CD8-positive, alpha-beta memory T cell (primary cell): ENCODE measurements around the gene PRDM16. TPM values are rescaled to one million over a fixed set of nuclear protein-coding genes. Genes with fewer than 3 reads are reported as not detected.

Source experiments
- CTCF ChIA-PET: fragments of 350-600 bp; sonication (Branson Sonifier 250); formaldehyde crosslinking; loops from one replicate; lab custom pipeline; 2021; ENCODE audit warnings: antibody characterized with exemption; lab: Charles Lee
- POLR2A ChIA-PET: fragments of 350-600 bp; sonication (Branson Sonifier 250); formaldehyde crosslinking; loops from one replicate; lab custom pipeline; 2021; ENCODE audit warnings: antibody characterized with exemption; lab: Charles Lee
- DNase-seq, 5 donors: peaks; one replicate each; pipeline versions ENCODE4 v3.0.0 to v3.0.0-alpha.2; 2020 to 2022; ENCODE audit warnings: mixed read lengths in 1 of 5
- H3K27ac ChIP-seq: one replicate; pipeline ENCODE4 v1.7.0; 2013; ENCODE audit warnings: low read depth, mild to moderate bottlenecking, low read length, moderate library complexity
- H3K27me3 ChIP-seq: 2 replicates; pipeline ENCODE4 v1.7.0; 2013; ENCODE audit warnings: low read length, mild to moderate bottlenecking; ENCODE audit not compliant: insufficient read depth, poor library complexity, severe bottlenecking
- H3K36me3 ChIP-seq: 2 replicates; pipeline ENCODE4 v1.7.0; 2013; ENCODE audit warnings: mild to moderate bottlenecking, low read length, moderate library complexity; ENCODE audit not compliant: insufficient read depth
- H3K4me1 ChIP-seq: 2 replicates; pipeline ENCODE4 v1.7.0; 2013; ENCODE audit warnings: mild to moderate bottlenecking, low read length, moderate library complexity; ENCODE audit not compliant: insufficient read depth
- H3K4me3 ChIP-seq: 2 replicates; pipeline ENCODE4 v1.7.0; 2013; ENCODE audit warnings: mild to moderate bottlenecking, low read length
- H3K9me3 ChIP-seq: 2 replicates; pipeline ENCODE4 v1.7.0; 2013; ENCODE audit warnings: mild to moderate bottlenecking, low read length
- H3K27ac Mint-ChIP-seq, 8 donors: one replicate each; pipeline ENCODE4 v1.8.0; 2020 to 2021; ENCODE audit warnings: mixed read lengths in 8 of 8, mild to moderate bottlenecking in 6 of 8, inconsistent platforms in 3 of 8, moderate library complexity in 3 of 8
- H3K27me3 Mint-ChIP-seq, 2 donors: one replicate each; pipeline ENCODE4 v1.8.0; 2020 to 2021; ENCODE audit warnings: mixed read lengths in 2 of 2, mild to moderate bottlenecking in 1 of 2, moderate library complexity in 1 of 2
- H3K36me3 Mint-ChIP-seq, 3 donors: one replicate each; pipeline ENCODE4 v1.8.0; 2020 to 2021; ENCODE audit warnings: mixed read lengths in 3 of 3, inconsistent platforms in 1 of 3, mild to moderate bottlenecking in 1 of 3
- H3K4me1 Mint-ChIP-seq, 3 donors: one replicate each; pipeline ENCODE4 v1.8.0; 2020 to 2021; ENCODE audit warnings: mixed read lengths in 3 of 3, inconsistent platforms in 1 of 3, mild to moderate bottlenecking in 1 of 3
- H3K4me3 Mint-ChIP-seq, 7 donors: one replicate each; pipeline ENCODE4 v1.8.0; 2020 to 2021; ENCODE audit warnings: mixed read lengths in 7 of 7, mild to moderate bottlenecking in 6 of 7, moderate library complexity in 4 of 7, inconsistent platforms in 2 of 7
- H3K9me3 Mint-ChIP-seq, 5 donors: one replicate each; pipeline ENCODE4 v1.8.0; 2020 to 2022; ENCODE audit warnings: mixed read lengths in 5 of 5, mild to moderate bottlenecking in 3 of 5, moderate library complexity in 2 of 5, inconsistent platforms in 1 of 5
- polyA plus RNA-seq: library from polyadenylated mRNA; unstranded; fragments of 300-500 nt; fragmentation: Illumina TruSeq; gene quantifications from one replicate; pipeline ENCODE4 v1.2.3, GENCODE V29; 2021
- total RNA-seq, 2 experiments: library from RNA; stranded (reverse); gene quantifications; one replicate each; pipeline ENCODE4 v1.2.3, GENCODE V29; 2021

Gene PRDM16
- total and polyA plus RNA-seq, 3 experiments from 2014 or later = not detected

DNA sequence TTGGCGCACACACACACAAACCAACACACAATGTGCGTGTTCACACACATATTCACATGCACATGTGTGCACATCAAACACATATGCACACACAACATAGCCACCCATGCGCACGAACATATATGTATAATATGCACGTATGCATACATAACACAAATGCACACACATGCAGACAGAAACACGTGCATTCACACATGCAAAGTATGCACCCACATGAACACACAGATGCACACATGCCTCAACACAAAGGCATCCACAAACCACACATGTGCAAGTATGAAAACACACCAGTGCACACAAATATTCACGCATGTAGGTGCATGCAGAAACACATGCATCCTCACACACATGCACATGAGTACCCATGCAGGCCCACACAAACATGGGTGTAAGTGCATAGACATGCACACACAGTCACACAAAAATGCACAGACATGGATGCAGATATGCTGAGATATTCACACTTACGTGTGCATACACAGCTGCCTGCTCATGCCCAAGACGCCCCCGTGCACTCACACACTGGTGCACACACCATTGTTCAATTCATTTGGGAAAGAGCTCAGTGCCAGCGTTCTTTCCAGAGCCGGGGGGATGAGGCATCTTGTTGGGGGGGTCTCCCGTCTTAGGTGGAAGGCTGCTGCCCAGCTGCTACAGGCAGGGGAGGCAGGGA lies 332.7 kb downstream of the PRDM16 start:
- POLR2A ChIA-PET = interaction anchor here (0.6 kb wide), 1 partner anchor 519 kb away, joined by 5 read pairs; no protein-coding TSS in a partner anchor
- H3K9me3 Mint-ChIP-seq = no peaks in the 10 kb centered on the region
- Histone ChIP-seq H3K27ac (no peak overlapping the region), H3K36me3 (no peaks in the 10 kb centered on the region), H3K4me3 (no peak overlapping the region), H3K9me3 (no peaks in the 10 kb centered on the region), H3K27me3 (no peaks in the 10 kb centered on the region), H3K4me1 (no peaks in the 10 kb centered on the region)
- no peak overlapping the region for H3K27ac Mint-ChIP-seq
- CTCF ChIA-PET = no interaction called here
- no peaks in the 10 kb centered on the region for H3K36me3 Mint-ChIP-seq
- no peak for DNase-seq
- no peak overlapping the region for H3K4me3 Mint-ChIP-seq
- peaks cover 3 to 15% of the 10 kb centered on the region in 2 donors for H3K27me3 Mint-ChIP-seq
- H3K4me1 Mint-ChIP-seq = no peaks in the 10 kb centered on the region

DNA sequence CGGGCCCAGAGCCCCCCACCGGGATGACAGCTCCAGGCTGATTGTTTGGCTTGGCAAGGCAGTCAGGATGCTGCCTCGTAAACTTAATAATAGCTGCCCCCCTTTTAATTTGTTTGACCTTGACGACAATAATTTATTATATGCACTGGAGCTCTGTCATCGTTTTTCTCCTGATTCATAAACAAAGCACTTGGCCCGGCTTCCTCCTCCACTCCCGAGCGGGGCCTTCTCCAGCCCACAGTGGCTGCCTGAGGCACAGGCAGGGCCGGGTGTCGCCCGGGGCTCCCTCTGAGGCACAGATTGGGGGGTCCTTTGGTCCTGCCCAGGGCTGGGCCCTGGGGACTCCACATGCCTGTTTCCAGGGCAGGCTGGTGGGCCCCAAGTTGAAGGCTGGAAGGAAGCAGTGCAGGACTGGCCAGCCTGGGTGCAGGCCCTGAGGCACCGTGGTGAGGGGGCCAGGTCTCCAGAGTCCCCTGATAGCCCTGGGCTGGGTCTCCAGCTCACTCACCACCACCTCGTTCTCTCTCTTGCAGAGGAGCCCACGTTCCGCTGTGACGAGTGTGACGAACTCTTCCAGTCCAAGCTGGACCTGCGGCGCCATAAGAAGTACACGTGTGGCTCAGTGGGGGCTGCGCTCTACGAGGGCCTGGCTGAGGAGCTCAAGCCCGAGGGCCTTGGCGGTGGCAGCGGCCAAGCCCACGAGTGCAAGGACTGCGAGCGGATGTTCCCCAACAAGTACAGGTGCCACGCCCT lies 333.4 kb downstream of the PRDM16 start:
- Mint-ChIP-seq H3K9me3 (no peaks in the 10 kb centered on the region), H3K36me3 (no peaks in the 10 kb centered on the region), H3K27me3 (peaks cover 3 to 15% of the 10 kb centered on the region in 2 donors), H3K27ac (no peak overlapping the region), H3K4me1 (no peaks in the 10 kb centered on the region), H3K4me3 (no peak overlapping the region)
- H3K27ac ChIP-seq = no peak overlapping the region
- no peaks in the 10 kb centered on the region for H3K27me3 ChIP-seq
- ChIA-PET POLR2A (no interaction called here), CTCF (no interaction called here)
- no peaks in the 10 kb centered on the region for H3K9me3 ChIP-seq
- no peaks in the 10 kb centered on the region for H3K36me3 ChIP-seq
- H3K4me3 ChIP-seq = no peak overlapping the region
- H3K4me1 ChIP-seq = no peaks in the 10 kb centered on the region
- no peak for DNase-seq

DNA sequence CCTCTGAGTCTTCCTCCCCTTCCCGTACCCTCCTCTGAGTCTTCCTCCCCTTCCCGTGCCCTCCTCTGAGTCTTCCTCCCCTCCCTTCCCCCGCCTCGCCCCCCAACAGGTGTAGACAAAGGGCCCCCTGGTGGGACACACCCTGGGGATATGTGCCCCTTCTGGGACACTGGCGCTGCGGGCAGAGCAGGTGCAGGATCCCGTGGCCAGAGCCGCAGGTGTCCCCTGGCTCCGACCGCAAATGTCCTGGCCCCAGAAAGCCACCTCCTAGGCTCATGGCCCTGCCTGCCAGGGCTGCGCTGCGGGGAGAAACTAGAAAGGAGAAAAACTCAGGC lies 334.0 kb downstream of the PRDM16 start:
- H3K4me1 Mint-ChIP-seq = no peaks in the 10 kb centered on the region
- DNase-seq = no peak
- Histone ChIP-seq H3K36me3 (no peaks in the 10 kb centered on the region), H3K27me3 (no peaks in the 10 kb centered on the region), H3K27ac (no peak overlapping the region), H3K9me3 (no peaks in the 10 kb centered on the region), H3K4me3 (no peak overlapping the region), H3K4me1 (no peaks in the 10 kb centered on the region)
- no peak overlapping the region for H3K4me3 Mint-ChIP-seq
- H3K27ac Mint-ChIP-seq = no peak overlapping the region
- ChIA-PET CTCF (no interaction called here), POLR2A (no interaction called here)
- H3K27me3 Mint-ChIP-seq = peaks cover 3 to 14% of the 10 kb centered on the region in 2 donors
- no peaks in the 10 kb centered on the region for H3K9me3 Mint-ChIP-seq
- H3K36me3 Mint-ChIP-seq = no peaks in the 10 kb centered on the region

GRCh38 chr1:3403388-3404231 lies 334.6 kb downstream of the PRDM16 start:
- ChIA-PET CTCF (no interaction called here), POLR2A (no interaction called here)
- no peaks in the 10 kb centered on the region for H3K9me3 ChIP-seq
- H3K27me3 Mint-ChIP-seq = peaks cover 3 to 8% of the 10 kb centered on the region in 2 donors
- H3K36me3 Mint-ChIP-seq = no peaks in the 10 kb centered on the region
- H3K36me3 ChIP-seq = no peaks in the 10 kb centered on the region
- no peak overlapping the region for H3K27ac Mint-ChIP-seq
- no peaks in the 10 kb centered on the region for H3K9me3 Mint-ChIP-seq
- H3K27ac ChIP-seq = no peak overlapping the region
- H3K4me1 ChIP-seq = no peaks in the 10 kb centered on the region
- no peaks in the 10 kb centered on the region for H3K4me1 Mint-ChIP-seq
- no peak overlapping the region for H3K4me3 ChIP-seq
- no peak for DNase-seq
- no peak overlapping the region for H3K4me3 Mint-ChIP-seq
- H3K27me3 ChIP-seq = no peaks in the 10 kb centered on the region

- POLR2A ChIA-PET = no interaction called here
- Mint-ChIP-seq H3K9me3 (no peaks in the 10 kb centered on the region), H3K27me3 (peaks cover 3 to 6% of the 10 kb centered on the region in 2 donors), H3K4me3 (no peak overlapping the region), H3K4me1 (no peaks in the 10 kb centered on the region), H3K27ac (no peak overlapping the region), H3K36me3 (no peaks in the 10 kb centered on the region)
- Histone ChIP-seq H3K27ac (no peak overlapping the region), H3K9me3 (no peaks in the 10 kb centered on the region), H3K27me3 (no peaks in the 10 kb centered on the region), H3K4me1 (no peaks in the 10 kb centered on the region), H3K4me3 (no peak overlapping the region), H3K36me3 (no peaks in the 10 kb centered on the region)
- CTCF ChIA-PET = no interaction called here
- no peak for DNase-seq
Measured at GRCh38 chr1:3404301-3404700, 335.3 kb downstream of the PRDM16 start.

GRCh38 chr1:3404801-3405200 lies 335.8 kb downstream of the PRDM16 start:
- H3K9me3 ChIP-seq = no peaks in the 10 kb centered on the region
- POLR2A ChIA-PET = no interaction called here
- H3K4me3 ChIP-seq = no peak overlapping the region
- Mint-ChIP-seq H3K9me3 (no peaks in the 10 kb centered on the region), H3K27ac (no peak overlapping the region), H3K27me3 (peaks cover 3 to 4% of the 10 kb centered on the region in 2 donors), H3K4me3 (no peak overlapping the region), H3K4me1 (no peaks in the 10 kb centered on the region), H3K36me3 (no peaks in the 10 kb centered on the region)
- no peak overlapping the region for H3K27ac ChIP-seq
- H3K27me3 ChIP-seq = no peaks in the 10 kb centered on the region
- CTCF ChIA-PET = no interaction called here
- DNase-seq = no peak
- no peaks in the 10 kb centered on the region for H3K36me3 ChIP-seq
- no peaks in the 10 kb centered on the region for H3K4me1 ChIP-seq

DNA sequence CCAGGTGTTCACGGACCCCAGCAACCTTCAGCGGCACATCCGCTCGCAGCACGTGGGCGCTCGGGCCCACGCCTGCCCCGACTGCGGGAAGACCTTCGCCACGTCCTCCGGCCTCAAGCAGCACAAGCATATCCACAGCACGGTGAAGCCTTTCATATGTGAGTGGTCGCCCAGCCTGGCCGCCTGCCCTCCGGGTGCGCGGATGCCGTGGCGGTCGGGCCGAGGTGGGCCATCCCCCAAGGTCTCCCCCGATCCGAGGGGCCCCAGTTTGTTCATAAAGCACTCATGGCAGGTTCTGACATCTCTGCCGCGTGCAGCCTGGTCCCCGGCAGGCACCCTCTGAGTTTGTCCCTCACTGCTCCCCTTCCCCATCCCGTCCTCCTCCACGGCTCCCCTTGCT lies 336.5 kb downstream of the PRDM16 start:
- Mint-ChIP-seq H3K27ac (no peak overlapping the region), H3K4me1 (no peaks in the 10 kb centered on the region)
- POLR2A ChIA-PET = no interaction called here

More for the DNA sequence above, 336.5 kb downstream of the PRDM16 start:
- no peaks in the 10 kb centered on the region for H3K27me3 ChIP-seq
- no peak overlapping the region for H3K27ac ChIP-seq
- H3K4me1 ChIP-seq = no peaks in the 10 kb centered on the region
- no peaks in the 10 kb centered on the region for H3K9me3 Mint-ChIP-seq
- H3K27me3 Mint-ChIP-seq = peaks cover 3% of the 10 kb centered on the region in 2 donors
- CTCF ChIA-PET = no interaction called here
- no peak overlapping the region for H3K4me3 ChIP-seq
- no peaks in the 10 kb centered on the region for H3K9me3 ChIP-seq
- no peaks in the 10 kb centered on the region for H3K36me3 Mint-ChIP-seq
- no peak overlapping the region for H3K4me3 Mint-ChIP-seq
- no peaks in the 10 kb centered on the region for H3K36me3 ChIP-seq
- DNase-seq = no peak
